GM12875 (cell line): ENCODE measurements around the gene MZF1.

ENCODE experiments used
- H3K4me3 ChIP-seq: one replicate; pipeline ENCODE4 v1.5.1; 2011; ENCODE audit warnings: low read depth, low read length, control low read depth
- CTCF ChIP-seq: IDR thresholded peaks from 2 replicates; pipeline ENCODE4 v1.5.1; 2011; ENCODE audit warnings: low read depth, mild to moderate bottlenecking, control low read depth, inconsistent platforms, low read length, moderate library complexity, borderline replicate concordance; ENCODE audit not compliant: insufficient read depth

Gene MZF1

GRCh38 chr19:58572026-58572817 is 913 bp downstream of the MZF1 start:
- TF ChIP-seq CTCF = no peak
- peak overlapping the region; percentile 69 for H3K4me3 ChIP-seq

- no peak overlapping the region for H3K4me3 ChIP-seq
- no peak for TF ChIP-seq CTCF
Observed at GRCh38 chr19:58571575-58571947, 1.6 kb downstream of the MZF1 start.

DNA sequence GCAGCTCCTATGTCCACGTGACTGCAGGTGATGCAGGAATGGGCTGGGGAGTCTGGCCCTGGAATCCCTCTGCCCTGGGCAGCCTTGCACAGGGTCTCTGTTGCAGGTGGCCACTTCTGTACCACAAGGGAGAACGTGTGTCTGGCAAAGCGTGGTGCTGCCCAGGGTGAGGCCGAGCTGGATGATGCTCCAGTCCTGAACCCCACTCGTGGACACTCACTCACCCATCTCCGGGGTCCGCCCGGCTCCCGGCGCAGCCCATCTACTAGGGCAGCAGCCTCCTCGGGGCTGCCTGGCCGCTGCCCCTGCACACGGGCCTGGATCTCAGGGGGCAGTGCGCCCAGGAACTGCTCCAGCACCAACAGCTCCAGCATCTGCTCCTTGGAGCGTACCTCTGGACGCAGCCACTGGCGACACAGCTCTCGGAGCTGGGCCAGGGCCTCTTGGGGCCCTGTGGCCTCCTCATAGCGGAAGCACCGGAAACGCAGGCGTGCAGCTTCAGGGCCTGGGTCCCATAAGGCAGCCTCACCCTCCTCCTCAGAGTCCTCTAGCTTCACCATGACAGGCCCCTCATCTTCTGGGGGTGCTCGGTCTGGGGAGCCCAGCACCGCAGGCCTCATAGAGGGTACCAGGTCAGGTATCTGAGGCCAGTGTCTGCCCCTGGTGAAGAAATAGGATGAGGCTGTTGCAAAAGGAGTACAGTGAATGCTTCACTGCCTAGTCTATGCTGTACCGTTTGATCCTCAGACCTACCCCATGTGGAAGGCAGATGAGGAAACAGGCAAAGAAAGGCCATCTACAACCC is 2.2 kb downstream of the MZF1 start:
- H3K4me3 ChIP-seq = no peak overlapping the region
- no peak for TF ChIP-seq CTCF

GRCh38 chr19:58569943-58570670 is 3.0 kb downstream of the MZF1 start:
- no peak for TF ChIP-seq CTCF
- no peak overlapping the region for H3K4me3 ChIP-seq

- TF ChIP-seq CTCF = no peak
Observed at GRCh38 chr19:58569191-58569942, 3.8 kb downstream of the MZF1 start.

GRCh38 chr19:58568453-58569130 is 4.5 kb downstream of the MZF1 start:
- no peak overlapping the region for H3K4me3 ChIP-seq
- TF ChIP-seq CTCF = no peak

More at GRCh38 chr19:58569191-58569942, 3.8 kb downstream of the MZF1 start:
- no peak overlapping the region for H3K4me3 ChIP-seq
